ENCODE data around the gene TAF11.
"Not testable (repeated sequence)": the region's sequence is repeated elsewhere in the genome, so short reads cannot be mapped to it uniquely, and the experiment has no call there.

TAF11 gene

DNA sequence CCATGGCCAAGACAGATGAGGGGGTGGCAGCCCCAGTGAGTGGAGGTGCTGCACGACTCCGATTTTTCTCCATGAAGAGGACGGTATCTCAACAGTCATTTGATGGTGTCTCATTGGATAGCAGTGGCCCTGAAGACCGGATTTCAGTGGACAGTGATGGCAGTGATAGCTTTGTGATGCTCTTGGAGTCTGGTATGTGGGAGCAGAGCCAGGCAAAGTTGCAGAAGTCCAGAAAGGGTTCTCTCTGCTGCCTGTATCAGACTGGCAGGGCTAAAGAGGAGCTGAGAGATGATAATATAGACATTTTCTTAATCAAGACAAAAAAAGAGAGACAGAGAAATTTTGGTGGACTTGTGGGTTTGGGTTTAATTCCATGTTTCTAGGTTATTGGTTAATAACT, 23.8 kb downstream of the TAF11 start:
- no peak for DNase-seq

DNA sequence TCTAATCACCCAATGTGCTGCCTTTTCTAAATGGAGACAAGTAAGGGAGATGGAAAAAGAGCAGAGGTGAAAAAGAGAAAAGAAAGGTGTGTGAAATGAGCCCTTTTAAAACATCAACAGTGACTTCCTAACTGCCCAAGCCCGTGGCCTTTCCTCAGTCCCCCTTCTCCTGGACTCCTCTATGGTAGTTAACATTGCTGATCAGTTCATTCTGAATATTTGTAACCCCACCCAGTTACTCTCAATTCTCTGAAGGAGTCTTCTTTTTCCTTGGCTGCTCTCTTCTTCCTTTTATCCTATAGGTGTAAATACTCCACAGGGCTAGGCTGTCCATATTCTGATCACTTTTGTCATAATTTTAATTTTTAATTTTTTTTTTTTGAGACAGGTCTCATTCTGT, 27.1 kb downstream of the TAF11 start:
- no peak for DNase-seq

DNA sequence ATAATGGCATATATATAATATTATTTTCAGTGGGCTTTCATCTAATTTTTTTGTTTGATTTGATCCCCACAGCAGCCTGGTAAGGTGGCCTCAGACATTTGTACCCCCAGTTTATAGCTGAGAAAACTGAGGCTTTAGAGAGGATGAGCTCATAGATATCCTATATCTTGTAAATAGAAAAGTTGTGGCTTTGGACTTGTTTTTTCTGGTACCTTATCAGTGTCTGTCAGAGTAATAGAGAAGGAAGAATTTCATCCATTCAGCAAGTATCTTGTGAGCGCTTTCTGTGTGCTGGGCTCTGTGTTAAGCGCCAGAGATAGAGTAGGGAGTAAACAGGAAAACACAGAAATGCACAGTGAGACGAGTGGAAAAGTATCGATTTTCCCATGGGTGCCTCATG, 27.9 kb downstream of the TAF11 start:
- no peak for DNase-seq

DNA sequence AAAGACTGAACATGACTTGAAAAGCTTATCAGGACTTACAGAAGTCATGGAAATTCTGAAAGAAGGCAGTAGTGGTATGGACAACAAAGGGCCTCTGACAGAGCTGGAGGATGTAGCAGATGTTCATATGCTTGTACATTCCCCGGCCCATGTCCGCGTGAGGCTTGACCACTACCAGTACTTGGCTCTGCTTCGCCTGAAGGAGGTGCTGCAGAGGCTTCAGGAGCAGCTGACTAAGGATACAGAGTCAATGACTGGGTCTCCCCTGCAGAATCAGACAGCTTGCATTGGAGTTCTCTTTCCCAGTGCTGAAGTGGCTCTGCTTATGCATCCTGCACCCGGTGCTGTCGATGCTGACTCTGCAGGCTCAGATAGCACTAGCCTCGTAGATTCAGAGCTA, 29.2 kb downstream of the TAF11 start:
- no peak for DNase-seq

DNA sequence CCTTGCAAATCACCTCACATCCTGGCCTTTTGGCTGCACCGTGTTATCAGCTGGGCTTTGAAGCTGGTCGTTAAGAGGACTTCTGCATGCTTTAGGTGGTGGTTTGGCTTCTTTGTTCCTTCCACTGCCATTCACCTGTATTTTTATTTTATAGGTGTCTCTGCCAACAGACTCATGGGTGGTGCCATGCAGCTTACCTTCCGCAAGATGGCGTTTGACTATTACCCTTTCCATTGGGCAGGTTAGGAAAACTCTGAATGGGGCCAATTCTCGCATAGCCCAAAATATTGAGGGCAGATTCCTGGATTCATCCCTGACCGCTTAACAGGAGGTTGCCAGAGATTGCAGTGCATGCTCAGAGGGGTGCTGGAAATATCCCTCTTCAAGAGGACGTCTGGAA, 32.4 kb downstream of the TAF11 start:
- DNase-seq = no peak

DNA sequence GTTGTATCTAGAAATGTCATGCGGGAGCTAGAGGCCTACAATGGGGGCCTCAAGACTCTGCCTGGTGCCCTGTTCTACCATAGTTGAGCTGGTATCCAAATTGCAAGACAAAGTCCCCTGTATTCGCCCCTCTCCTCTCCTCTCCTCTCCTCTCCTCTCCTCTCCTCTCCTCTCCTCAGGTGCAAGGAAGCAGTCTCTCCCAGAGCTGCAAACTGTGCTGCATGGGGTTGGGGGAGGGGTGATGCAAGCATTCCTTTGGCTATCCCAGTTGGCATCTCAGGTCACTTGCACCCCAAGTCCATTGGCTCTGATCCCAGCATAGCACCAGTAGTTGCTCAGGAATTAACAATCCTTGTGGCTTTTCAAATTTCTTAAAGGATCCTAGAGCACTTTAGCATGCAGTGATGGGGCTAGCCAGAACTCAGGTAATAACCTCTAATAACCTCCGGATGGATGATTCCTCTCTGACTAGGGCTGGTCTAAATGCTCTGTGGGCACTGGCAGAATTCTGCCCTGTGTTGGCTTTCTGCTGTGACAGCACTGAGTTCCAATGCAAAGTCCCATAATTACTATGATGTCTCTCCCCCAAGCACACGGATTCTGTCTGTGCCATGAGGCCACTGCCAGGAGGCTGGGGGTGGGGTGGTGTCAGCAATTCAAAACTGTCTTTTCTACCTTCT, 35.3 kb downstream of the TAF11 start:
- no peak for DNase-seq

DNA sequence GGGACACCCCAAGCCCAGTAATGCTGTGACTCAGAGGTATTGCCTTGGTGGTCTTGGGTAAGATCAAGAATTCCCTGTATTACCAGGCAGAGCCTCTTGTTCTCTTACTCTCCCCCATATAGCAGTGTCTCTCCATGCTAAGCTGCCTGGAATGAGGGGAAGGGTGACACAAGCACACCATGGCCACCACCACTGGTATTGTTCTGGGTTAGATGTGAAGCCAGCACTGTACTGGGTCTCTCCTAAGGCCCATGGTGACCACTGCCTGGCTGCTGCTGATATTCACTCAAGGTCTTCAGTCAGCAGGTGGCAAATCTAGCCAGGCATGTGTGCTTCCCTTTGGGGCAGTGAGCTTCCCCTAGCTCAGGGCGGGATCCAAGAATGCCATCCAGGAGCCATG, 36.5 kb downstream of the TAF11 start:
- no peak for DNase-seq

DNA sequence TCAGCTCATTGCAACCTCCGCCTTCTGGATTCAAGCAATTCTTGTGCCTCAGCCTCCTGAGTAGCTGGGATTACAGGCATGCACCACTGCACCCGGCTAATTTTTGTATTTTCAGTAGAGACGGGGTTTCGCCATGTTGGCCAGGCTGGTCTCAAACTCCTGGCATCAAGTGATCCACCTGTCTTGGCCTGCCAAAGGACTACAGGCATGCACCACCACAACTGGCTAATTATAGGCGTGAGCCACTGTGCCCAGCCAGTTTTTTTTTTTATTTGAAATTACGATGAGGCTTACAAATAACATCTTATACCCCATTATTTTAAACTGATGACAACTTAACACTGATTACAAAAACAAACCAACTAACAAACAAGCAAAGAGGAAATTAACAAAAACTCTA, 38.8 kb downstream of the TAF11 start:
- DNase-seq = not testable (repeated sequence)

DNA sequence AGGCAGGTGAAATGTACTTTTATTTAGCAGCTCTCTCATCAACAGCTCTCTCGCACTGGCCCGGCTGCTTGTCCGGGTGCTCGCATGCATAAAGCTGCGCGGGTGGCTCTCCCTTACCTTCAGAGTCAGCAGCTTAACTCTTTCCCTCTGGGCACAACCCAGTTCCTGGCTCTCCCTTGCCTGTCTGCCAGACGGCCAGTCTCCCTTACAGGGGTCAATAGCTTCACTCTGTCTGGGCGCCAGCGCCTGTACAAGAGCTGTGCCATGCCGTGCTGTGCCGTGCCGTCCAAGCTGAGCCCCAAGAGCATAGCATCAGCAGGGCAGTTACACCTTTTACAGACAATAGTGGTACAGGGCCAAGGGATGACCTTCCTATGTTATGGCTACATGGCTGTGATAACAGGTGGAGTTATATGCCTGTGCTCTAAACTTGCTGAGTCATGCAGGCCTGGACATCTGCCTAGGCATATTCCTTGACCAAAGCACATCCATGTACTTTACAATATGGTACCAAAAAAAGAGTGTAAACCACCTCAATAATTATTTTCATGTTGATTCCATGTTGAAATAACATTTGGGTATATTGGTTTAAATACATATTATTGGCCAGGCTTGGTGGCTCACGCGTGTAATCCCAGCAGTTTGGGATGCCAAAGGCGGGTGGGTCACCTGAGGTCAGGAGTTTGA, 48.0 kb downstream of the TAF11 start:
- no peak for DNase-seq

DNA sequence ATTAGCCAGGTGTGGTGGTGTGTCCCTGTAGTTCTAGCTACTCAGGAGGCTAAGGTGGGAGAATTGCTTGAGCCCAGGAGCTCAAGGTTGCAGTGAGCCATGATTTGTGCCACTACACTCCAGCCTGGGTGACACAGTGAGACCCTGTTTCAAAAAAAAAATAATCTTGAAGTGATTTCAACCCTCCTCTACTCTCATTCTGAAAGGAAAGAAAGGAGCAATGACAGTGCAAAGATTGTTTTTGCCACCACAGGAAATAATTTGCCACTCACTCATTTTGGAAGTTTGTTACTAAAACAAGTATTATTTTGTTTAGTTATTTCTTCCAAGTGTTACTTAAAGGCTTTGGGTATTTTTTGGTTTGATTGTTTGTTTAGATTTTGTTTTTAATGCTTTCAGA, 50.3 kb downstream of the TAF11 start:
- no peak for DNase-seq

DNA sequence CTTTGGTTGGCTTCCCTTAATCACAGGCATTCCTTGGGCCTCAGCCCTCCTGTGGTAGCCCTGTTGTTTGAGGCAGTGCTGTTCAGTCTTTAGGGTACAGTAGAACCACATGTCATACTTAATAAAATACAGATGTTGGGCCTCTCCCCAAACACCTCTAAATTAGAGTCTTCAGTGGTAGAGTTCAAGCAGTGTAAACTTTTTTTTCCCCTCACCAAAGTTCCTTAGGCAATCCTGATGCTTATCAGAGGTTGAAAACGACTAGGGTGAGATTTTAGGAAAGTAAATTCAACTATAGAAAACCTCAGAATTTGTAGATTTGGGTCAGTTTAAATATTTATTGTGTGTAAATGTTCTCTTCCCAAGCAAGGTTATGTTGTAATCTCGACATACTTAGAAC, 51.4 kb downstream of the TAF11 start:
- no peak for DNase-seq

DNA sequence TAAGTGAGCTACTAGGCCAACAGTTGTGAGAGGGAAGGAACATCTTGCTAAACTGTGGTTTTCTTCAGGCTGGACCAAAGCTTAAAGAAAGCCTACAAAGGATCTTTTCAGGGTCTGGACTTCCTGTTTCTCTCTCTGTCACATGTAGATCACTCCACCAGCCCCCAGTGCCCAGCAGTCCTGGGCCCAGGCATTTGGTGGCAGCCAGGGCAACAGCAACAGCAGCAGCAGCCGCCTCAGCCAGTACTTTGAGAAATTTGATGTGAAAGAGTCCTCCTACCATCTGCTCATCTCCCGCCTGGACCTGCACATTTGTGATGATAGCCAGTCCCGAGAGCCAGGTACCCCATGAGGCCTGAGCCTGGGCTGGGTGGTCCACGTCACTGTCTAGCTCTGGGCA, 51.8 kb downstream of the TAF11 start:
- DNase-seq = no peak

DNA sequence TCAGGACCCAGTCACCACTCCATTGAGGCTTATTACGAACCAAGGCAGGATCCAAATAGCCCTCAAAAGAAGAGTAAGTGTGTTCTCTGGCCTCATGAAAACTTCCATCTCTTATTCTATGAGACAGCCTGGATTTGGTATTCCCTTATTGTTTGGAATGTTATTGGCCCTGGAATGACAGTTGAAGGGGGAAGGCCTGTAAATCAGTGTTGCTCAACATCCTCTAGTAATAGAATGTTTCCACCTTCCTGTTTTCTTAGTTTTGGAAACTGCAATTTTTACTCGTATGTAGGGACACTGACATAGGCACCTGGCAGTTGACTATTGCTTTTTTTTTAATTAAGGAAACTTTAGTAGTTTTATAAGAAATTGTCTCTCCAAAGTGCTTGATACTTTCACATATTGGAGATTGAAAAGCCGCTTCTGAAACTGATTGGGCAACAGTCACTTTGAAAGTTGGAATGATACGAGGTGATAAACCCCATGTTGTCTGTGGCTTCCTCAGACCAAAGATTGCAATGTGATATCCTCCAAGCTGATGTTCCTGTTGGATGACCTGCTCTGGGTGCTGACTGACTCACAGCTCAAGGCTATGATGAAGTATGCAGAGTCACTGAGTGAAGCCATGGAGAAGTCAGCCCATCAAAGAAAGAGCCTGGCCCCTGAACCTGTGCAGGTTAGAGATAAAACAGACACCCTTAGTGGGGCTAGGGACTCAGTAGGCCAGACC, 52.9 kb downstream of the TAF11 start:
- no peak for DNase-seq

DNA sequence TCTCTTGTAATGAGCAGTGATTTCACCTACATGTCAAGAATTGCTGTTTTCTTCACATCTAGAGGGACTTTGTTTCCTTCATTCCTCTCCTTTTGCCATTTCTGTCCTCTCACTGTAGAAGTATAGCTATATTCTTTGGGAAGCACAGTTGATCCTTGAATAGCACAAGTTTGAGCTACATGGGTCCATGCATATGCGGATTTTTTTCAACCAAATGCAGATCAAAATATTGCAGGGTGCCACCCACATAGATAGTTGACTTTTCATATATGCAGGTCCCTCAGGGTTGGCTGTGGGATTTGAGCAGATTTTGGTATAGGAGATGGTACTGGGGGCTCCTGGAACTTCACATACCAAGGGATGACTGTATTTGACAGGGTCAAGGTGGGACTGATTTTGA, 54.9 kb downstream of the TAF11 start:
- DNase-seq = no peak

DNA sequence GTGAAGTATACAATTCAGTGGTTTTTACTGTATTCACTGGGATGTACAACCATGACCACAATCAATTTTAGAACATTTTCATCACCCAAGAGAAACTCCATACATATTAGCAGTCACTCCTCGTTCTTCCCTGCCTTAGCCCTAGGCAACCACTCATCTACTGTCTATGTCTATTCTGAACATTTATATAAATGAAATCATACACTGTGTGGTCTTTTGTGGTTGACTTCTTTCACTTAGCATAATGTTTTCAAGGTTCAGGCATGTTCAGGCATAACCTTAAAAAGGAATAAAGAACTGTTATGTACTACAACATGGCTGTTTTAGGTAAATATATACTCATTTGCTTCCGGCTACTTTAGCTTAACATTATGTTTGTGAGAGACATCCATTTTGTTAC, 58.7 kb downstream of the TAF11 start:
- DNase-seq = no peak
